IMR-90 (cell line): ENCODE data around the gene DYNLT2. TPM values are rescaled to one million over a fixed set of nuclear protein-coding genes. Genes with fewer than 3 reads are reported as not detected.

ENCODE experiments used
- ATAC-seq: fragments of 200-7000 bp; cut with Tn5 transposase; 2 replicates; pipeline ENCODE4 v1.9.1; 2020; ENCODE audit warnings: low read depth, mild to moderate bottlenecking, moderate library complexity
- BruUV-seq: library from RNA; stranded (reverse); fragments of 400-500 nt; replicated peaks from 2 replicates; lab custom pipeline; 2021; lab: Mats Ljungman, UMichigan
- CTCF ChIA-PET: fragments of 300-600 bp; formaldehyde crosslinking; extraction: SDS; loops from one replicate; lab custom pipeline; 2021; ENCODE audit warnings: antibody characterized with exemption; lab: Yijun Ruan, JAX
- POLR2A ChIA-PET: fragments of 300-600 bp; sonication (Branson Sonifier 250); formaldehyde crosslinking; loops from one replicate; lab custom pipeline; 2022; ENCODE audit warnings: antibody characterized with exemption; ENCODE audit not compliant: unreplicated experiment; lab: Charles Lee
- DNase-seq: peaks from one replicate; pipeline ENCODE4 v3.0.0; 2013
- H2AFZ ChIP-seq: replicated peaks from 2 replicates; pipeline ENCODE3; 2013; ENCODE audit warnings: low read length, mild to moderate bottlenecking; ENCODE audit not compliant: poor library complexity
- H2AK5ac ChIP-seq: 2 replicates; pipeline ENCODE4 v1.6.1; 2013; ENCODE audit warnings: low read depth, low read length, inconsistent platforms
- H2AK9ac ChIP-seq: replicated peaks from 2 replicates; pipeline ENCODE3; 2013; ENCODE audit warnings: mild to moderate bottlenecking, low read depth, low read length, moderate library complexity; ENCODE audit not compliant: poor library complexity
- H2BK120ac ChIP-seq: 2 replicates; pipeline ENCODE4 v1.6.1; 2013; ENCODE audit warnings: low read depth, low read length, inconsistent platforms
- H2BK15ac ChIP-seq: 3 replicates; pipeline ENCODE4 v1.6.1; 2013; ENCODE audit warnings: low read depth, low read length, inconsistent platforms
- H2BK20ac ChIP-seq: 2 replicates; pipeline ENCODE4 v1.6.1; 2013; ENCODE audit warnings: low read depth, mild to moderate bottlenecking, inconsistent platforms, low read length, moderate library complexity
- H2BK5ac ChIP-seq: 2 replicates; pipeline ENCODE4 v1.6.1; 2013; ENCODE audit warnings: mild to moderate bottlenecking, low read depth, low read length, inconsistent platforms; ENCODE audit not compliant: poor library complexity, severe bottlenecking
- H3K14ac ChIP-seq: replicated peaks from 2 replicates; pipeline ENCODE4 v1.6.1; 2013; ENCODE audit warnings: low read depth, low read length, inconsistent platforms
- H3K18ac ChIP-seq: 2 replicates; pipeline ENCODE4 v1.6.1; 2013; ENCODE audit warnings: low read depth, low read length, control low read depth
- H3K23ac ChIP-seq: 2 replicates; pipeline ENCODE4 v1.6.1; 2013; ENCODE audit warnings: low read depth, low read length, inconsistent platforms
- H3K27ac ChIP-seq: 2 replicates; pipeline ENCODE4 v1.5.1; 2013; ENCODE audit warnings: mild to moderate bottlenecking, control low read depth, low read length; ENCODE audit not compliant: insufficient read depth
- H3K27me3 ChIP-seq: 2 replicates; pipeline ENCODE4 v1.6.1; 2013; ENCODE audit warnings: low read length; ENCODE audit not compliant: control insufficient read depth, insufficient read depth
- H3K36me3 ChIP-seq: 2 replicates; pipeline ENCODE4 v1.6.1; 2013; ENCODE audit warnings: low read length, mixed read lengths; ENCODE audit not compliant: control insufficient read depth, insufficient read depth
- H3K4ac ChIP-seq: 2 replicates; pipeline ENCODE4 v1.6.1; 2013; ENCODE audit warnings: low read depth, low read length, inconsistent platforms
- H3K4me1 ChIP-seq: 2 replicates; pipeline ENCODE4 v1.6.1; 2013; ENCODE audit warnings: low read length, mixed read lengths; ENCODE audit not compliant: control insufficient read depth, insufficient read depth
- H3K4me2 ChIP-seq: 2 replicates; pipeline ENCODE4 v1.6.1; 2013; ENCODE audit warnings: low read depth, mild to moderate bottlenecking, control low read depth, low read length, moderate library complexity
- H3K4me3 ChIP-seq: 2 replicates; pipeline ENCODE4 v1.5.1; 2013; ENCODE audit warnings: low read depth, mild to moderate bottlenecking, control low read depth, low read length, moderate library complexity; ENCODE audit not compliant: insufficient read depth
- H3K56ac ChIP-seq: 2 replicates; pipeline ENCODE4 v1.6.1; 2013; ENCODE audit warnings: low read length, inconsistent platforms; ENCODE audit not compliant: insufficient read depth; ENCODE audit errors: extremely low read depth
- H3K79me1 ChIP-seq, 2 experiments: 2 replicates each; pipeline ENCODE4 v1.6.1; 2013; ENCODE audit warnings: low read length in 2 of 2, inconsistent platforms in 1 of 2, low read depth in 1 of 2
- H3K9ac ChIP-seq: 2 replicates; pipeline ENCODE4 v1.6.1; 2013; ENCODE audit warnings: low read depth, low read length, control low read depth
- H3K9me1 ChIP-seq: 2 replicates; pipeline ENCODE4 v1.6.1; 2013; ENCODE audit warnings: low read length, inconsistent platforms; ENCODE audit not compliant: insufficient read depth
- H3K9me3 ChIP-seq: 2 replicates; pipeline ENCODE4 v1.6.1; 2013; ENCODE audit warnings: low read length; ENCODE audit not compliant: control insufficient read depth, insufficient read depth
- H4K20me1 ChIP-seq: 2 replicates; pipeline ENCODE4 v1.6.1; 2013; ENCODE audit warnings: low read length, inconsistent platforms; ENCODE audit not compliant: insufficient read depth
- H4K5ac ChIP-seq: 2 replicates; pipeline ENCODE4 v1.6.1; 2013; ENCODE audit warnings: mild to moderate bottlenecking, low read depth, low read length, control low read depth
- H4K8ac ChIP-seq, 2 experiments: 2 replicates each; pipeline ENCODE4 v1.6.1; 2013; ENCODE audit warnings: low read depth in 2 of 2, low read length in 2 of 2, control low read depth in 1 of 2, inconsistent platforms in 1 of 2
- H4K91ac ChIP-seq: 2 replicates; pipeline ENCODE4 v1.6.1; 2013; ENCODE audit warnings: low read depth, low read length, inconsistent platforms; ENCODE audit not compliant: insufficient read depth
- BHLHE40 ChIP-seq: fragments of 150-350 bp; IDR thresholded peaks from 2 replicates; pipeline ENCODE4 v1.6.1; 2016; ENCODE audit warnings: mild to moderate bottlenecking, low read depth, low read length
- CEBPB ChIP-seq: IDR thresholded peaks from 2 replicates; pipeline ENCODE4 v1.6.1; 2012; ENCODE audit warnings: low read depth, low read length, improper control_type of control experiment
- CHD1 ChIP-seq: IDR thresholded peaks from 2 replicates; pipeline ENCODE4 v1.6.1; 2012; ENCODE audit warnings: low read depth, low read length, improper control_type of control experiment
- CTCF ChIP-seq: conservative IDR thresholded peaks from 2 replicates; pipeline ENCODE4 v1.5.1; 2012; ENCODE audit warnings: mild to moderate bottlenecking, low read depth, low read length, improper control_type of control experiment
- MAZ ChIP-seq: IDR thresholded peaks from 2 replicates; pipeline ENCODE4 v1.6.1; 2012; ENCODE audit warnings: low read depth, mild to moderate bottlenecking, low read length, improper control_type of control experiment, moderate library complexity, borderline replicate concordance
- MXI1 ChIP-seq: IDR thresholded peaks from 2 replicates; pipeline ENCODE4 v1.6.1; 2012; ENCODE audit warnings: low read depth, mild to moderate bottlenecking, low read length, moderate library complexity, borderline replicate concordance
- WGBS, 2 experiments: methylation state at CpG; one replicate each; pipeline versions ENCODE4 v1.1.5 to v1.1.7; 2013; ENCODE audit warnings: missing lambda C conversion rate in 2 of 2; ENCODE audit not compliant: insufficient read length in 1 of 2; ENCODE audit errors: extremely low coverage in 2 of 2; 5-methylcytosine and 5-hydroxymethylcytosine counted together
- dilution Hi-C: fragments of 300-500 bp; cut with HindIII; formaldehyde crosslinking; loops from one replicate; pipeline ENCODE4 v1.14.3; 2018; ENCODE audit warnings: low sequenced_read_pairs; ENCODE audit not compliant: unreplicated experiment
- in situ Hi-C: fragments of 300-500 bp; cut with MboI; formaldehyde crosslinking; loops from 3 replicates; pipeline ENCODE4 v1.14.3; 2019; ENCODE audit warnings: low sequenced_read_pairs, inconsistent platforms, mixed read lengths
- intact Hi-C: fragments of 100-400 bp; cut with micrococcal nuclease; formaldehyde crosslinking; loops from 2 replicates; pipeline ENCODE4 v1.10.0; 2022
- polyA plus RNA-seq, 3 experiments: library from polyadenylated mRNA; depleted of rRNA; stranded (reverse); fragments of >200 nt; gene quantifications; 2 replicates each; pipeline ENCODE4 v1.2.3, GENCODE V29; 2012; ENCODE audit warnings: low replicate concordance in 1 of 3
- total RNA-seq: library from RNA; depleted of rRNA; stranded (reverse); fragments of >200 nt; gene quantifications from 2 replicates; pipeline ENCODE4 v1.2.3, GENCODE V29; 2012
- TF ChIP-seq, protein P1 (sequence below): fragments of 150-350 bp; IDR thresholded peaks from 2 replicates; pipeline ENCODE4 v1.6.1; 2017; ENCODE audit warnings: mild to moderate bottlenecking, antibody characterized with exemption, low read length, low read depth

DYNLT2 gene
- total and polyA plus RNA-seq, 2 of the 4 experiments (the other 2 are of a cell fraction) = 0.36 to 0.44 TPM

DNA sequence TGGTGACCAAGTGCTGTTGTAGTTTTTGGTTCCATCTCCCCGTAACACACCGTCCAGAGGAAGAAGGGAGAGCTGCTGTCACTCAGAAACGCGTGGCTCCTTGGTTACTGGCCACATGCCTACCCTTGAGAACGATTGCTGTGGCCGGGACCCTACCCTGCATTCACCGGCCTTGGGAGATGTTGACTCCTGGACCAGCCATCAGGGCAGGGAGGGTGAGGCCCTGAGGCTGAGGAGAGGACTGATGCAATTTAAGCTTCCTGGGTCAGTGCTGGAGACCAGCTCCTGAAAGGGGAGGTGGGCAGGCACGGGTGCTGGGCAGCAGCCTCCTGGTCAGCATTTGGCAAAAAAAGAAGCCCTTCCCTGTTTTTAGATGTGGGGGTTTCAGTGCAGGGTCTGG, 31.6 kb upstream of the DYNLT2 start:
- no peak overlapping the region for H2BK120ac ChIP-seq
- POLR2A ChIA-PET = no interaction called here
- no peak overlapping the region for H3K4me2 ChIP-seq
- no peak for DNase-seq
- no peak for ATAC-seq
- no peak overlapping the region for H4K8ac ChIP-seq
- no peaks in the 10 kb centered on the region for H3K79me1 ChIP-seq
- H3K36me3 ChIP-seq = peaks cover 12% of the 10 kb centered on the region; the same call in 1 of the 2 replicates
- no peak overlapping the region for H2BK20ac ChIP-seq
- no peak overlapping the region; the same call in 1 of the 2 replicates for H3K18ac ChIP-seq
- H3K9me3 ChIP-seq = peaks cover 3% of the 10 kb centered on the region; the same call in 1 of the 2 replicates
- 0 out of 2 replicates have a peak overlapping the region, but pooled peaks have one; percentile 4 for H3K4ac ChIP-seq
- 0 out of 2 replicates have a peak overlapping the region, but pooled peaks have one; percentile 13 for H4K91ac ChIP-seq
- no peaks in the 10 kb centered on the region for H3K27me3 ChIP-seq
- H2BK15ac ChIP-seq = no peak overlapping the region
- H2AFZ ChIP-seq = peak overlapping the region; percentile 15
- CTCF ChIA-PET = interaction anchor here (1.1 kb wide), 1 partner anchor 13 kb away, joined by 3 read pairs; no protein-coding TSS in a partner anchor
- H3K56ac ChIP-seq = no peak overlapping the region
- dilution Hi-C loops (no loop called here), in situ Hi-C loops (no loop called here), intact Hi-C loops (no loop called here)
- H3K4me3 ChIP-seq = no peak overlapping the region
- H2AK9ac ChIP-seq = no peak overlapping the region
- no peak overlapping the region for H2BK5ac ChIP-seq
- H4K20me1 ChIP-seq = no peaks in the 10 kb centered on the region
- H3K9ac ChIP-seq = no peak overlapping the region
- no peaks in the 10 kb centered on the region; the same call in 1 of the 2 replicates for H3K9me1 ChIP-seq
- H3K27ac ChIP-seq = no peak overlapping the region
- no TSS peak for BruUV-seq
- peaks cover 12% of the 10 kb centered on the region for H3K4me1 ChIP-seq
- H3K23ac ChIP-seq = no peak overlapping the region
- peak overlapping the region; percentile 13; the same call in 1 of the 2 replicates for H2AK5ac ChIP-seq
- no peak for TF ChIP-seq CTCF
- TF ChIP-seq MAZ = no peak
- no peak for TF ChIP-seq MXI1
- TF ChIP-seq CEBPB = no peak
- no peak for TF ChIP-seq CHD1
- no peak for TF ChIP-seq BHLHE40
- TF ChIP-seq, protein P1, sequence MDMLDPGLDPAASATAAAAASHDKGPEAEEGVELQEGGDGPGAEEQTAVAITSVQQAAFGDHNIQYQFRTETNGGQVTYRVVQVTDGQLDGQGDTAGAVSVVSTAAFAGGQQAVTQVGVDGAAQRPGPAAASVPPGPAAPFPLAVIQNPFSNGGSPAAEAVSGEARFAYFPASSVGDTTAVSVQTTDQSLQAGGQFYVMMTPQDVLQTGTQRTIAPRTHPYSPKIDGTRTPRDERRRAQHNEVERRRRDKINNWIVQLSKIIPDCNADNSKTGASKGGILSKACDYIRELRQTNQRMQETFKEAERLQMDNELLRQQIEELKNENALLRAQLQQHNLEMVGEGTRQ = no peak
- H4K5ac ChIP-seq = no peak overlapping the region
- 100% methylated on average over 6 of the region's 8 CpGs; no CpG with 5 or more reads in 1 of the 2 experiments for WGBS, 2 experiments
- no peak overlapping the region for H3K14ac ChIP-seq
